Endodermal cell (in vitro differentiated cells): ENCODE measurements around the gene METRNL. TPM values are rescaled to one million over a fixed set of nuclear protein-coding genes. Genes with fewer than 3 reads are reported as not detected.

Experiments used
- DNase-seq: peaks from one replicate; pipeline ENCODE4 v3.0.0-alpha.2; 2017
- H3K27ac ChIP-seq: 2 replicates; pipeline ENCODE4 v1.5.1; 2013; ENCODE audit warnings: mild to moderate bottlenecking, low read depth, low read length, moderate library complexity
- H3K27me3 ChIP-seq: 2 replicates; pipeline ENCODE4 v1.6.1; 2013; ENCODE audit warnings: mild to moderate bottlenecking, low read length, moderate library complexity; ENCODE audit not compliant: insufficient read depth, control insufficient read depth, poor library complexity, severe bottlenecking
- H3K36me3 ChIP-seq: 2 replicates; pipeline ENCODE4 v1.7.0; 2013; ENCODE audit warnings: mild to moderate bottlenecking, low read length, moderate library complexity; ENCODE audit not compliant: control insufficient read depth, insufficient read depth
- H3K4me1 ChIP-seq: one replicate; pipeline ENCODE4 v1.7.0; 2013; ENCODE audit warnings: low read length; ENCODE audit not compliant: control insufficient read depth, insufficient read depth
- H3K4me3 ChIP-seq: 2 replicates; pipeline ENCODE4 v1.5.1; 2013; ENCODE audit warnings: mild to moderate bottlenecking, low read length, moderate library complexity
- H3K9ac ChIP-seq: 2 replicates; pipeline ENCODE4 v1.6.1; 2013; ENCODE audit warnings: mild to moderate bottlenecking, low read length, moderate library complexity; ENCODE audit not compliant: poor library complexity, severe bottlenecking; ENCODE audit errors: extremely low read depth
- H3K9me3 ChIP-seq: 2 replicates; pipeline ENCODE4 v1.6.1; 2013; ENCODE audit warnings: mild to moderate bottlenecking, low read length, moderate library complexity; ENCODE audit not compliant: control insufficient read depth
- H3K27ac Mint-ChIP-seq: 2 replicates; pipeline ENCODE4 v1.8.0; 2020; ENCODE audit warnings: mixed read lengths
- H3K27me3 Mint-ChIP-seq: 2 replicates; pipeline ENCODE4 v1.8.0; 2021; ENCODE audit warnings: mild to moderate bottlenecking, mixed read lengths; ENCODE audit not compliant: insufficient read depth
- H3K36me3 Mint-ChIP-seq: 2 replicates; pipeline ENCODE4 v1.8.0; 2020; ENCODE audit warnings: low read depth, mixed read lengths
- H3K4me1 Mint-ChIP-seq: 2 replicates; pipeline ENCODE4 v1.8.0; 2020; ENCODE audit warnings: mixed read lengths
- H3K4me3 Mint-ChIP-seq: 2 replicates; pipeline ENCODE4 v1.8.0; 2020; ENCODE audit warnings: mild to moderate bottlenecking, moderate library complexity, mixed read lengths
- H3K9me3 Mint-ChIP-seq: 2 replicates; pipeline ENCODE4 v1.8.0; 2020; ENCODE audit warnings: mild to moderate bottlenecking, mixed read lengths
- CTCF ChIP-seq: fragments of 200-600 bp; sonication (generic); conservative IDR thresholded peaks from 2 replicates; pipeline ENCODE4 v1.5.0; 2021; ENCODE audit warnings: antibody characterized with exemption, mild to moderate bottlenecking
- WGBS, 2 experiments: methylation state at CpG; one replicate each; pipeline versions ENCODE4 v1.1.5 to v1.1.7; 2013; ENCODE audit warnings: missing lambda C conversion rate in 2 of 2, mixed read lengths in 1 of 2; ENCODE audit not compliant: insufficient coverage in 1 of 2, insufficient read length in 1 of 2; 5-methylcytosine and 5-hydroxymethylcytosine counted together
- total RNA-seq, 2 donors: library from RNA; stranded (reverse); fragmentation: NEBNext Ultra II Directional in 1 of 2; extraction: Animal tissue kit (Norgen Biotek cat#: 25700) in 1 of 2; gene quantifications; 2 replicates in 1 of 2; 3 replicates in 1 of 2; pipeline ENCODE4 v1.2.1, GENCODE V29; 2021

METRNL gene
- total RNA-seq, 2 donors from 2014 or later, result 7.3 to 10.3 TPM

- peaks cover 3% of the 10 kb centered on the region for H3K9me3 Mint-ChIP-seq
- no peak overlapping the region for H3K27ac ChIP-seq
- no peaks in the 10 kb centered on the region for H3K27me3 ChIP-seq
- H3K27ac Mint-ChIP-seq, result no peak overlapping the region
- H3K4me3 Mint-ChIP-seq, result no peak overlapping the region
- no peak overlapping the region for H3K4me3 ChIP-seq
- WGBS, 2 experiments, result 75 to 85% methylated on average over 13 to 31 of the region's 31 CpGs
- no peak for TF ChIP-seq CTCF
- H3K36me3 Mint-ChIP-seq, result peaks cover 9% of the 10 kb centered on the region
- H3K4me1 ChIP-seq, result no peaks in the 10 kb centered on the region
- no peaks in the 10 kb centered on the region for H3K4me1 Mint-ChIP-seq
- no peak for DNase-seq
- no peaks in the 10 kb centered on the region for H3K9me3 ChIP-seq
- no peaks in the 10 kb centered on the region for H3K27me3 Mint-ChIP-seq
- H3K36me3 ChIP-seq, result no peaks in the 10 kb centered on the region
- no peak overlapping the region for H3K9ac ChIP-seq
Observed at GRCh38 chr17:83098241-83099085, 19.1 kb downstream of the METRNL start.

GRCh38 chr17:83099086-83099555 is 19.7 kb downstream of the METRNL start:
- H3K36me3 ChIP-seq, result no peaks in the 10 kb centered on the region
- Mint-ChIP-seq H3K4me3 (no peak overlapping the region), H3K9me3 (peaks cover 7% of the 10 kb centered on the region), H3K27me3 (no peaks in the 10 kb centered on the region), H3K4me1 (no peaks in the 10 kb centered on the region), H3K27ac (no peak overlapping the region), H3K36me3 (peaks cover 9% of the 10 kb centered on the region)
- H3K27me3 ChIP-seq, result no peaks in the 10 kb centered on the region
- H3K4me3 ChIP-seq, result no peak overlapping the region
- no peak overlapping the region for H3K9ac ChIP-seq
- H3K9me3 ChIP-seq, result no peaks in the 10 kb centered on the region
- no peak overlapping the region for H3K27ac ChIP-seq
- H3K4me1 ChIP-seq, result no peaks in the 10 kb centered on the region
- 88 to 90% methylated on average over 11 to 12 of the region's 12 CpGs for WGBS, 2 experiments
- no peak for DNase-seq
- TF ChIP-seq CTCF, result no peak

DNA sequence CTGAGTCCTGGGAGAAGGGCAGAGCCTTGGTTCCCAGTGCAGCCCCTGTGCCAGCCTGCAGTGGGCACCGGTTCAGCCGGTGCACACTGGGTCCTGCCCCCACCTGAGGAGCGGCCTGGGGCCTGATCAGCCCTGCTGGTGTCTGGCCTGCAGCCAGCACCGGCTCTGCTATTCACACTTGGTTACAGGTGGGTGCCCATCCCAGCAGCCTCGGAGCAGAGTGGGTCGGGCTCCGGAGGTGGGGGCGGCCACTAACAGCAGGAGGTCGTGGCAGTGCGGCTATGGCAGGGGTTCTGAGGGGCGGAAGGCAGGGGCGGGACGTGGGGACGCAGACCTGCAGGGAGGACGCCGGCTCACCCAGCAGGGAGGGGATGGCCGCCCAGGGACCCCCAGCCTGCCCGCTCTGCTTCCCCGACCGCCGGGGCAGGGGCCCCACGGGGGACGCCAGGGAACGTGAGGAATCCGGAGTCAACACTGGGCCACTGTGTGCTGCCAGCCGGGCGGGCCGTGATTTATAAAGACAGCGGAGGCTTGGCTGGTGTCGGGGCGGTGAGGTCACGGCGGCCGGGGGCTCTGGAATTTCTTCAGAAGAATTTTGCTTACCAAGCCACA is 20.3 kb downstream of the METRNL start:
- no peak for TF ChIP-seq CTCF
- H3K9me3 ChIP-seq, result no peaks in the 10 kb centered on the region
- no peaks in the 10 kb centered on the region for H3K4me1 ChIP-seq
- Mint-ChIP-seq H3K36me3 (peaks cover 9% of the 10 kb centered on the region), H3K27ac (no peak overlapping the region), H3K9me3 (peaks cover 7% of the 10 kb centered on the region), H3K4me3 (no peak overlapping the region), H3K4me1 (no peaks in the 10 kb centered on the region), H3K27me3 (no peaks in the 10 kb centered on the region)
- no peaks in the 10 kb centered on the region for H3K36me3 ChIP-seq
- peak overlapping the region; percentile 53 for H3K27ac ChIP-seq
- no peak overlapping the region for H3K4me3 ChIP-seq
- 21 to 69% methylated on average over 2 to 34 of the region's 34 CpGs for WGBS, 2 experiments
- H3K9ac ChIP-seq, result no peak overlapping the region
- DNase-seq, result no peak
- H3K27me3 ChIP-seq, result no peaks in the 10 kb centered on the region
